Naive thymus-derived CD4-positive, alpha-beta T cell (primary cell): ENCODE measurements around the gene PPP1R14B. TPM values are rescaled to one million over a fixed set of nuclear protein-coding genes. Genes with fewer than 3 reads are reported as not detected.

Source experiments
- ATAC-seq: fragments of 150-1000 bp; cut with Tn5 transposase; 2 replicates; pipeline ENCODE4 v1.10.0; 2021; ENCODE audit warnings: mild to moderate bottlenecking, moderate library complexity
- CTCF ChIA-PET: fragments of 350-600 bp; sonication (Branson Sonifier 250); formaldehyde crosslinking; loops from one replicate; lab custom pipeline; 2021; ENCODE audit warnings: antibody characterized with exemption; lab: Charles Lee
- POLR2A ChIA-PET: fragments of 350-600 bp; sonication (Branson Sonifier 250); formaldehyde crosslinking; loops from one replicate; lab custom pipeline; 2021; ENCODE audit warnings: antibody characterized with exemption, inconsistent platforms; lab: Charles Lee
- DNase-seq, 9 donors: peaks; one replicate each; pipeline versions ENCODE4 v3.0.0 to v3.0.0-alpha.2; 2020 to 2022; ENCODE audit warnings: mixed read lengths in 1 of 9
- H3K27ac ChIP-seq: one replicate; pipeline ENCODE4 v1.7.0; 2013; ENCODE audit warnings: mild to moderate bottlenecking, low read depth, low read length, moderate library complexity
- H3K27me3 ChIP-seq, 2 donors: one replicate each; pipeline ENCODE4 v1.7.0; 2013; ENCODE audit warnings: low read length in 2 of 2, mild to moderate bottlenecking in 2 of 2, moderate library complexity in 2 of 2; ENCODE audit not compliant: control insufficient read depth in 2 of 2, insufficient read depth in 2 of 2
- H3K36me3 ChIP-seq, 3 experiments: 1 replicate in 2 of 3; 2 replicates in 1 of 3; pipeline ENCODE4 v1.7.0; 2013; ENCODE audit warnings: low read length in 3 of 3, mild to moderate bottlenecking in 3 of 3, moderate library complexity in 1 of 3; ENCODE audit not compliant: insufficient read depth in 3 of 3, control insufficient read depth in 2 of 3
- H3K4me1 ChIP-seq, 2 donors: one replicate each; pipeline ENCODE4 v1.7.0; 2013; ENCODE audit warnings: low read length in 2 of 2, mild to moderate bottlenecking in 2 of 2, moderate library complexity in 1 of 2; ENCODE audit not compliant: control insufficient read depth in 2 of 2, insufficient read depth in 2 of 2
- H3K4me3 ChIP-seq: 2 replicates; pipeline ENCODE4 v1.7.0; 2013; ENCODE audit warnings: mild to moderate bottlenecking, low read length
- H3K9me3 ChIP-seq, 3 experiments: 1 replicate in 2 of 3; 2 replicates in 1 of 3; pipeline ENCODE4 v1.7.0; 2013; ENCODE audit warnings: low read length in 3 of 3; ENCODE audit not compliant: control insufficient read depth in 2 of 3
- H3K27ac Mint-ChIP-seq, 9 donors: one replicate each; pipeline ENCODE4 v1.8.0; 2020 to 2022; ENCODE audit warnings: mixed read lengths in 9 of 9, mild to moderate bottlenecking in 8 of 9, moderate library complexity in 5 of 9, inconsistent platforms in 2 of 9
- H3K27me3 Mint-ChIP-seq, 5 donors: one replicate each; pipeline ENCODE4 v1.8.0; 2021 to 2022; ENCODE audit warnings: mixed read lengths in 5 of 5, mild to moderate bottlenecking in 1 of 5
- H3K36me3 Mint-ChIP-seq, 5 donors: one replicate each; pipeline ENCODE4 v1.8.0; 2020 to 2022; ENCODE audit warnings: mixed read lengths in 5 of 5, mild to moderate bottlenecking in 3 of 5, inconsistent platforms in 1 of 5
- H3K4me1 Mint-ChIP-seq, 7 donors: one replicate each; pipeline ENCODE4 v1.8.0; 2020 to 2022; ENCODE audit warnings: mixed read lengths in 7 of 7, mild to moderate bottlenecking in 3 of 7, inconsistent platforms in 1 of 7
- H3K4me3 Mint-ChIP-seq, 10 donors: one replicate each; pipeline ENCODE4 v1.8.0; 2020 to 2022; ENCODE audit warnings: mild to moderate bottlenecking in 10 of 10, mixed read lengths in 10 of 10, moderate library complexity in 6 of 10, inconsistent platforms in 2 of 10
- H3K9me3 Mint-ChIP-seq, 11 donors: one replicate each; pipeline ENCODE4 v1.8.0; 2020 to 2022; ENCODE audit warnings: mixed read lengths in 11 of 11, mild to moderate bottlenecking in 4 of 11, inconsistent platforms in 1 of 11, moderate library complexity in 1 of 11
- intact Hi-C, 2 donors: fragments of 100-400 bp; cut with micrococcal nuclease; formaldehyde crosslinking; loops; one replicate each; pipeline ENCODE4 v1.15.1; 2023
- polyA plus RNA-seq, 2 donors: library from polyadenylated mRNA; unstranded; fragments of 300-500 nt; fragmentation: Illumina TruSeq; gene quantifications; one replicate each; pipeline ENCODE4 v1.2.3, GENCODE V29; 2021
- total RNA-seq, 6 experiments: library from RNA in 5 of 6; stranded (reverse) in 5 of 6; gene quantifications; 1 replicate in 5 of 6; 2 replicates in 1 of 6; pipeline ENCODE4 v1.2.3 and lab custom pipeline; 2021 to 2026

The PPP1R14B gene
- total and polyA plus RNA-seq, 7 experiments from 2014 or later, result 20.1 to 116 (median 26.0) TPM

- no peak for DNase-seq
- Histone ChIP-seq H3K4me3 (no peak overlapping the region), H3K27ac (no peak overlapping the region), H3K27me3 (no peaks in the 10 kb centered on the region), H3K9me3 (no peaks in the 10 kb centered on the region), H3K4me1 (peaks cover 3 to 7% of the 10 kb centered on the region in 2 donors), H3K36me3 (peaks cover 7 to 68% (median 14%) of the 10 kb centered on the region in 3 experiments)
- no peak overlapping the region for H3K4me3 Mint-ChIP-seq
- intact Hi-C loops, result no loop called here
- H3K27ac Mint-ChIP-seq, result no peak overlapping the region
- POLR2A ChIA-PET, result interaction anchor here (1.4 to 14.3 kb wide), 2 partner anchors 13 to 26 kb away, joined by 5 to 220 read pairs; partner anchors contain the start of gene FERMT3
- H3K4me1 Mint-ChIP-seq, result peaks cover 0 to 15% (median 11%) of the 10 kb centered on the region in 7 donors
- no peaks in the 10 kb centered on the region for H3K9me3 Mint-ChIP-seq
- no peaks in the 10 kb centered on the region for H3K27me3 Mint-ChIP-seq
- ATAC-seq, result no peak
- CTCF ChIA-PET, result no interaction called here
- H3K36me3 Mint-ChIP-seq, result peaks cover 0 to 15% (median 4%) of the 10 kb centered on the region in 5 donors
Observed at GRCh38 chr11:64220271-64220670, 26.5 kb downstream of the PPP1R14B start.

DNA sequence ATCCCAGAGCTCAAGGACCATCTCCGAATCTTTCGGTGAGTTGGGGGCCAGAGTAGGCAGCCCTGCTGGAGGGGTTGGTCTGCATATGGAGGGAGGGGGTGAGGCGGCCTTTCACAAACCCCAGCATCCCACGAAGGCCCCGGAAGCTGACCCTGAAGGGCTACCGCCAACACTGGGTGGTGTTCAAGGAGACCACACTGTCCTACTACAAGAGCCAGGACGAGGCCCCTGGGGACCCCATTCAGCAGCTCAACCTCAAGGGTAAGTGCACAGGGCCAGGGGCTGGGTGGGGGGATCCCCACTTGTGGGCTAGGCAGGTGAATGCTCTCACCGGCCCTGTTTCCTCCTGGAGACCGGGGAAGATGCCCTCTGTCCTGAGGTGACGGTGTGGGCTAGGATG lies 27.0 kb downstream of the PPP1R14B start:
- ChIA-PET CTCF (interaction anchor here (0.6 kb wide), 1 partner anchor 13 kb away, joined by 5 read pairs; no protein-coding TSS in a partner anchor), POLR2A (interaction anchor here (1.4 to 14.3 kb wide), 2 partner anchors 12 to 26 kb away, joined by 5 to 220 read pairs; partner anchors contain the start of gene FERMT3)
- Histone ChIP-seq H3K27ac (peak overlapping the region; percentile 16), H3K36me3 (peaks cover 7 to 73% (median 14%) of the 10 kb centered on the region in 3 experiments), H3K4me3 (no peak overlapping the region), H3K9me3 (no peaks in the 10 kb centered on the region), H3K27me3 (no peaks in the 10 kb centered on the region), H3K4me1 (peaks cover 0 to 2% of the 10 kb centered on the region in 2 donors)
- no peaks in the 10 kb centered on the region for H3K27me3 Mint-ChIP-seq
- no peak overlapping the region for H3K4me3 Mint-ChIP-seq
- no peak for DNase-seq
- H3K27ac Mint-ChIP-seq, result no peak overlapping the region
- H3K9me3 Mint-ChIP-seq, result no peaks in the 10 kb centered on the region
- H3K4me1 Mint-ChIP-seq, result peaks cover 0 to 12% (median 8%) of the 10 kb centered on the region in 7 donors
- ATAC-seq, result no peak
- H3K36me3 Mint-ChIP-seq, result peaks cover 0 to 19% (median 4%) of the 10 kb centered on the region in 5 donors
- intact Hi-C loops, result no loop called here

DNA sequence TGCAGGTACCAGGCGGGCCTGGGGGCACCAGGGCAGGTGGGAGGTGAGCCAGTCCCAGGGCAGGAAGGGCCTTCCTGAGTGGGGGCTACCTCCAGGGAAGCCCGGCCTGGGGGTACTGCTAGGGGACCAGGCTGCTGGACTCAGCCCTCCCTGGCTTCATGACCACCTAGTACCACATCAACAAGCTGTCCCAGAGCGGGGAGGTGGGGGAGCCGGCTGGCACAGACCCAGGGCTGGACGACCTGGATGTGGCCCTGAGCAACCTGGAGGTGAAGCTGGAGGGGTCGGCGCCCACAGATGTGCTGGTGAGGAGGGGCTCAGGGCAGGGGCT lies 27.4 kb downstream of the PPP1R14B start:
- CTCF ChIA-PET, result interaction anchor here (0.6 kb wide), 2 partner anchors 13 to 17 kb away, joined by 5 read pairs; no protein-coding TSS in a partner anchor
- no peak for ATAC-seq

DNA sequence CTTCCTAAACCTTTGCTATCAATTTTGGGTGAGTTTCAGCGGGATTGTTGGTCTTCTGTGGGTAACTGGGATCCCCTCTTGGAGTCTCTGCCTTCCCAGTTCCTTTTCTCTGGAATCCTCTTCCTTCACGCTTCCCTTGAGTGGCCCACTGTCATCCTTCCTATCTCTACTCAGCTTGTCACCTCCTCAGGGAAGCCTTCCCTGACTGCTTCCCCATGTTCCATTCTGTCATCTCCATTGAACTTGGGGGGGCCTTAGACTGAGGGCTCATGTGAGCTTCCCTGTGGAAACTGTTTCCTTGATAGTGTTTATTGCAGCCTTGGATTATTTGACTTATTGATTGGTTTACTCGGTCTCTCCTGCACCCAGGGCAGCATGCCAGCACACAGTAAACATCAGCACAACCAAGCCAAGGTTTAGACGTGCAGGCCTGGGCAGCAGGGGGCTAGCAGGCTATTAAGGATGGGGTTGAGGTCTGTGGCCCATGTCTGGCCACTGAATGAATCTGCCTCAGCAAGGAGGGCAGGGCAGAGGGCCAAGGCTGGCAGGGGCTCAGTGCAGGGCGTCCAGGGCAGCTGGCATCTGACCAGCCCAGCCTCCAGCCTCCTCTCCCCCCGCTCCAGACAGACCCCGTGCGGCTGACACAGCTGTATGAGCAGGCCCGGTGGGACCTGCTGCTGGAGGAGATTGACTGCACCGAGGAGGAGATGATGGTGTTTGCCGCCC lies 28.0 kb downstream of the PPP1R14B start:
- POLR2A ChIA-PET, result interaction anchor here (0.6 to 14.3 kb wide), 5 partner anchors 11 to 50 kb away, joined by 3 to 220 read pairs (median 5); partner anchors contain the start of gene FERMT3
- DNase-seq (no peak), ATAC-seq (no peak)
- Histone ChIP-seq H3K4me3 (no peak overlapping the region), H3K4me1 (no peaks in the 10 kb centered on the region), H3K27ac (peak overlapping the region; percentile 16), H3K27me3 (no peaks in the 10 kb centered on the region), H3K36me3 (peaks cover 7 to 78% (median 14%) of the 10 kb centered on the region in 3 experiments), H3K9me3 (no peaks in the 10 kb centered on the region)
- Mint-ChIP-seq H3K9me3 (no peaks in the 10 kb centered on the region), H3K4me1 (peaks cover 0 to 14% (median 8%) of the 10 kb centered on the region in 7 donors), H3K4me3 (no peak overlapping the region), H3K36me3 (peaks cover 0 to 20% (median 4%) of the 10 kb centered on the region in 5 donors), H3K27me3 (no peaks in the 10 kb centered on the region), H3K27ac (peak overlapping the region in 6 of 9 donors; percentile 26 to 82 (median 66))
- intact Hi-C loops, result no loop called here
- CTCF ChIA-PET, result interaction anchor here (0.6 to 2.9 kb wide), 2 partner anchors 12 to 18 kb away, joined by 5 to 25 read pairs; partner anchors contain the start of gene FERMT3

More for the DNA sequence above, 27.4 kb downstream of the PPP1R14B start:
- Mint-ChIP-seq H3K4me1 (peaks cover 0 to 12% (median 8%) of the 10 kb centered on the region in 7 donors), H3K4me3 (no peak overlapping the region), H3K36me3 (peaks cover 0 to 19% (median 4%) of the 10 kb centered on the region in 5 donors), H3K27me3 (no peaks in the 10 kb centered on the region), H3K9me3 (no peaks in the 10 kb centered on the region), H3K27ac (no peak overlapping the region)
- H3K36me3 ChIP-seq, result peaks cover 7 to 77% (median 14%) of the 10 kb centered on the region in 3 experiments
- intact Hi-C loops, result no loop called here
- H3K4me1 ChIP-seq, result no peaks in the 10 kb centered on the region
- no peaks in the 10 kb centered on the region for H3K9me3 ChIP-seq
- no peak overlapping the region for H3K4me3 ChIP-seq
- POLR2A ChIA-PET, result interaction anchor here (1.0 to 14.3 kb wide), 3 partner anchors 12 to 27 kb away, joined by 3 to 220 read pairs (median 5); partner anchors contain the start of gene FERMT3
- H3K27me3 ChIP-seq, result no peaks in the 10 kb centered on the region
- no peak for DNase-seq
- peak overlapping the region; percentile 16 for H3K27ac ChIP-seq

DNA sequence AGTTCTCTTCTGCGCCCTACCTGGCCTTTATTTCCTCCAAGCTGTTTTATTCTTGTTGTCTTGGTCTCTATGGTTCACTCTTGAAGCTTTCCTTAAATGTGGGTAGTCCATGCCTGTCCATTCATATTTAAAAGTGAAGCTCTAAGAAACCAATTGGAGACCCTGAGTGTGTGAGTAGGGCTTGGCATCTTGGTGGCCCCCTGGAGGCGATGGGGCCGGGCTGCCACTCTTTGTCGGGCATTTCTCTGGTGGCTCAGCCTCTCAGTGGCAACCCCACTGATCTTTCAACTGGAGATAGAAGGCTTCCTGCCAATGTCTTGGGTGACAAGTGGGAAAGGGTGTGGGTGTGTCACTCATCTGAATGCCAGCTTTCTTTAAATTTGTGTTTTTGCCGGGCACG lies 29.9 kb downstream of the PPP1R14B start:
- ATAC-seq (no peak), DNase-seq (no peak)
- no peak overlapping the region for H3K4me3 ChIP-seq
- CTCF ChIA-PET, result interaction anchor here (0.5 to 2.9 kb wide), 6 partner anchors 10 to 472 kb away, joined by 3 to 25 read pairs (median 3); partner anchors contain the start of gene FERMT3
- H3K9me3 Mint-ChIP-seq, result no peaks in the 10 kb centered on the region
- H3K9me3 ChIP-seq, result no peaks in the 10 kb centered on the region
- H3K36me3 Mint-ChIP-seq, result peaks cover 0 to 28% (median 12%) of the 10 kb centered on the region in 5 donors
- H3K27ac Mint-ChIP-seq, result peak overlapping the region in 5 of 9 donors; percentile 22 to 47 (median 28)
- no peaks in the 10 kb centered on the region for H3K27me3 ChIP-seq
- POLR2A ChIA-PET, result interaction anchor here (0.8 to 14.3 kb wide), 7 partner anchors 9 to 562 kb away, joined by 3 to 220 read pairs (median 5); partner anchors contain the start of genes FERMT3, NUDT22, PRDX5 and SF1
- H3K27me3 Mint-ChIP-seq, result no peaks in the 10 kb centered on the region
- no peaks in the 10 kb centered on the region for H3K4me1 ChIP-seq
- H3K4me3 Mint-ChIP-seq, result no peak overlapping the region
- peaks cover 10 to 25% (median 13%) of the 10 kb centered on the region in 7 donors for H3K4me1 Mint-ChIP-seq
- no peak overlapping the region for H3K27ac ChIP-seq
- intact Hi-C loops, result no loop called here
- H3K36me3 ChIP-seq, result peaks cover 7 to 75% (median 11%) of the 10 kb centered on the region in 3 experiments

DNA sequence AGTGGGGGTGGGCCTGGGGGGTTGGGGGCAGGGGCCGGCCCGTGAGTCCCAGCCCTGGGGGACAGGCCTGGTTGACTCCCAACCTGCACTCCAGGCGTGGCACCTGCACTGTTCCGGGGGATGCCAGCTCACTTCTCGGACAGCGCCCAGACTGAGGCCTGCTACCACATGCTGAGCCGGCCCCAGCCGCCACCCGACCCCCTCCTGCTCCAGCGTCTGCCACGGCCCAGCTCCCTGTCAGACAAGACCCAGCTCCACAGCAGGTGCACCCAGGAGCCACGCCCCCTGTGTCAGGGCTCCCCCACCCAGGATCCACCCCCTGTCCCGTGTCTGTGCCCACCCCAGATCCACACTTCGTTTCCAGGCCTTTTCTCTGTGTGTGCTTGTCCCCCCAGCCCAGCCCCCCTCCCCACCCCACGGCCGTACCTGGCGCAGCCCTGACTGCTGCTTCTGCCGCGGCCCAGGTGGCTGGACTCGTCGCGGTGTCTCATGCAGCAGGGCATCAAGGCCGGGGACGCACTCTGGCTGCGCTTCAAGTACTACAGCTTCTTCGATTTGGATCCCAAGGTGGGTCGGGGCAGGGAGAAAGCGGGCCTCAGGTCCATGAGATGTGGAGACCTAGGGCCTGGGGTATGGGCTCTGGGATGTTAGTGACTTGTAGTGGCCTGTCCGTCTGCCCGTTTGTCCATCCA lies 35.4 kb downstream of the PPP1R14B start:
- H3K27me3 Mint-ChIP-seq, result no peaks in the 10 kb centered on the region
- no peaks in the 10 kb centered on the region for H3K9me3 ChIP-seq
- ATAC-seq, result no peak
- H3K27ac Mint-ChIP-seq, result peak overlapping the region in 1 of 9 donors; percentile 17
- POLR2A ChIA-PET, result interaction anchor here (0.9 to 11.2 kb wide), 4 partner anchors 9 to 31 kb away, joined by 3 to 220 read pairs (median 4); partner anchors contain the start of genes NUDT22 and TRPT1
- intact Hi-C loops, result no loop called here
- no peaks in the 10 kb centered on the region for H3K27me3 ChIP-seq
- H3K4me1 ChIP-seq, result peaks cover 11 to 12% of the 10 kb centered on the region in 2 donors
- H3K27ac ChIP-seq, result no peak overlapping the region
- no peak overlapping the region for H3K4me3 Mint-ChIP-seq
- no peak overlapping the region for H3K4me3 ChIP-seq
- peaks cover 0 to 31% (median 12%) of the 10 kb centered on the region in 5 donors for H3K36me3 Mint-ChIP-seq
- CTCF ChIA-PET, result no interaction called here
- DNase-seq, result no peak
- H3K36me3 ChIP-seq, result peaks cover 0 to 75% (median 0%) of the 10 kb centered on the region in 3 experiments
- no peaks in the 10 kb centered on the region for H3K9me3 Mint-ChIP-seq
- peaks cover 22 to 37% (median 31%) of the 10 kb centered on the region in 7 donors for H3K4me1 Mint-ChIP-seq
